ENCODE results near the gene ERBB4. TPM values are rescaled to one million over a fixed set of nuclear protein-coding genes. Genes with fewer than 3 reads are reported as not detected.

Gene ERBB4
- total RNA-seq, 3 donors from 2014 or later = 1.6 to 53.1 (median 18.4) TPM

DNA sequence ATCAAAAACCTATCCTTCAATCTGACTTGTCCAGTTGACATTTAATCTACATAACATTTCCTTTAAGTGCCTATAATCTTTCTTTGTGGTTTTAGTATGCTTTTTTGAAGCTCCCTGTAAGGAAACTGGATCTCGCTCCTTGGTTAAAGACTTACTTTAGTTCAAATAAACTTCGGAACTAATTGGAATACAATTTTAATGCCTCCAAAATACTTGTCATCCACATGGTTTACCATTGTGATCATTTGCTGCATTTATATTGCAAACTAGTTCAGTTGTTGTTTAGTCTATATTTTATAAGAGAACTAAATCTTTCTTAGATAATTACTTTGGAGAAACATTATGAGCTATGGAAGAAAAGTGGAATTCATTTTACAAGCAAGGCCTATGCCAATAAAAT is 496.0 kb downstream of the ERBB4 start:
- TF ChIP-seq POLR2A (IDR thresholded peaks at IDR 0.05) (no peak), POLR2AphosphoS5 (IDR thresholded peaks at IDR 0.05) (no peak)
- TF ChIP-seq, protein P1, sequence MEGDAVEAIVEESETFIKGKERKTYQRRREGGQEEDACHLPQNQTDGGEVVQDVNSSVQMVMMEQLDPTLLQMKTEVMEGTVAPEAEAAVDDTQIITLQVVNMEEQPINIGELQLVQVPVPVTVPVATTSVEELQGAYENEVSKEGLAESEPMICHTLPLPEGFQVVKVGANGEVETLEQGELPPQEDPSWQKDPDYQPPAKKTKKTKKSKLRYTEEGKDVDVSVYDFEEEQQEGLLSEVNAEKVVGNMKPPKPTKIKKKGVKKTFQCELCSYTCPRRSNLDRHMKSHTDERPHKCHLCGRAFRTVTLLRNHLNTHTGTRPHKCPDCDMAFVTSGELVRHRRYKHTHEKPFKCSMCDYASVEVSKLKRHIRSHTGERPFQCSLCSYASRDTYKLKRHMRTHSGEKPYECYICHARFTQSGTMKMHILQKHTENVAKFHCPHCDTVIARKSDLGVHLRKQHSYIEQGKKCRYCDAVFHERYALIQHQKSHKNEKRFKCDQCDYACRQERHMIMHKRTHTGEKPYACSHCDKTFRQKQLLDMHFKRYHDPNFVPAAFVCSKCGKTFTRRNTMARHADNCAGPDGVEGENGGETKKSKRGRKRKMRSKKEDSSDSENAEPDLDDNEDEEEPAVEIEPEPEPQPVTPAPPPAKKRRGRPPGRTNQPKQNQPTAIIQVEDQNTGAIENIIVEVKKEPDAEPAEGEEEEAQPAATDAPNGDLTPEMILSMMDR (IDR thresholded peaks at IDR 0.05) = no peak
- intact Hi-C loops (cut with DNase I; ENCODE audit: low total_unique reads) = no loop called here
- H3K4me1 ChIP-seq = no peaks in the 10 kb centered on the region
- DNase-seq (ENCODE audit: low spot score in 2 of 2) = no peak
- H3K4me3 ChIP-seq = no peak overlapping the region
- no peaks in the 10 kb centered on the region for H3K36me3 ChIP-seq
- no peak overlapping the region for H3K27ac ChIP-seq
- H3K9me3 ChIP-seq = no peaks in the 10 kb centered on the region
- H3K27me3 ChIP-seq = no peaks in the 10 kb centered on the region

DNA sequence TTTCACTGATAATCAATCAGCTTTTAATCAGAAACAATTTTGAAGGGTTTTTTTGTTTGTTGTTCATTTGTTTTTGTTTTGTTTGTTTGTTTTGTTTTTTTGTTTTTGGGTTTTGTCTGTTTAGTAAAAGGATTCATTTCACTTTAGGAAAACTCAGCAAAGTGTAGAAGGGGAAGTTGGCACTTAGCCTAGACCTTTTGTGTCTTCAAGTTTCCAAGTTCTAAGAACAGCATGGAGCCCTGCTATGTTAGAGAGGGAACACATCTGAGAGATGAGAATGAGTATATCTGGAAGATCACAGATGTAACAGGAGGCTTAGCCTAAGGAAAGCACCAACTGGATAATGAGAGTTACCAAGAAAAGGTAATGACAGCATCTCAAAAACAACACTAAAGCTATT is 501.5 kb downstream of the ERBB4 start:
- H3K27me3 ChIP-seq = no peaks in the 10 kb centered on the region
- DNase-seq (ENCODE audit: low spot score in 2 of 2) = no peak
- intact Hi-C loops (cut with DNase I; ENCODE audit: low total_unique reads) = no loop called here
- no peak overlapping the region for H3K27ac ChIP-seq
- H3K36me3 ChIP-seq = no peaks in the 10 kb centered on the region
- H3K4me1 ChIP-seq = no peaks in the 10 kb centered on the region
- H3K4me3 ChIP-seq = no peak overlapping the region
- TF ChIP-seq, protein P1 (IDR thresholded peaks at IDR 0.05) = no peak
- TF ChIP-seq POLR2AphosphoS5 (IDR thresholded peaks at IDR 0.05) = no peak
- TF ChIP-seq POLR2A (IDR thresholded peaks at IDR 0.05) = no peak
- H3K9me3 ChIP-seq = no peaks in the 10 kb centered on the region

DNA sequence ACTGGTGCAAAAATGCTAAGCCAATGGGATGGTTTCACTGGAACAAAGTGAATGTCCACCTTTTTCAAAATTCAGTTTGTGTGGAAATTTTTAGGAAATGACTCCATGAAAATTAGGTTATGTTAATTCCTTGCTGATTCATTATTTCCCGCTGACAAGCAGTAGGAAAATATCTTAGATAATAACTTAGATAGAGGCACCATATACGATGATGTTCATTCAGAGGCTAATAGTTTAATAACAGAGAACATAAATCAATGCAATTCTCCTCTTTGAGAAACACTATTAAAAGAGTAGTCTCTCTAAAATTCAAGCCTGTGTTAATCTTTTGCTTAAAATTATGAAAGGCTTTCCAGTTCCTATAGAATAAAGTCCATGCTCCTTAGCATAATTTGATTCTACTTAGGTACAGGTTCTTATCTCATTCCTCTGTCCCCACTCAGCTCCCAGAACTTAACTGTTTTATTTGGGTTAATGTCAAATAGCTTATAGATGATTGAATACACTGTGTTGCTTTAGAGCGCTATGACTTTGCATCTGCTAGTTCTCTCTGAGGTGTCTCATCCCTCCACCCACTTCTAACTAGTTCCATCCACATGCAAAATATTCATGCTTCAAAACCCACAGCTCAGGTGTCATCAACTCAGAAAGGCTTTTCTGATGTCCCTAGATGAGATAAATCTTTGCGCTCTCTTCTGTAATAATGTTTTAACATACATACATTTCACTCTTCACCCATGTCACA is 503.6 kb downstream of the ERBB4 start:
- Histone ChIP-seq H3K27me3 (no peaks in the 10 kb centered on the region), H3K4me1 (no peaks in the 10 kb centered on the region), H3K4me3 (no peak overlapping the region), H3K9me3 (no peaks in the 10 kb centered on the region), H3K36me3 (no peaks in the 10 kb centered on the region), H3K27ac (no peak overlapping the region)
- no peak for DNase-seq (ENCODE audit: low spot score in 2 of 2)
- intact Hi-C loops (cut with DNase I; ENCODE audit: low total_unique reads) = no loop called here
- TF ChIP-seq POLR2AphosphoS5 (IDR thresholded peaks at IDR 0.05) (no peak), POLR2A (IDR thresholded peaks at IDR 0.05) (no peak)
- TF ChIP-seq, protein P1 (IDR thresholded peaks at IDR 0.05) = no peak

DNA sequence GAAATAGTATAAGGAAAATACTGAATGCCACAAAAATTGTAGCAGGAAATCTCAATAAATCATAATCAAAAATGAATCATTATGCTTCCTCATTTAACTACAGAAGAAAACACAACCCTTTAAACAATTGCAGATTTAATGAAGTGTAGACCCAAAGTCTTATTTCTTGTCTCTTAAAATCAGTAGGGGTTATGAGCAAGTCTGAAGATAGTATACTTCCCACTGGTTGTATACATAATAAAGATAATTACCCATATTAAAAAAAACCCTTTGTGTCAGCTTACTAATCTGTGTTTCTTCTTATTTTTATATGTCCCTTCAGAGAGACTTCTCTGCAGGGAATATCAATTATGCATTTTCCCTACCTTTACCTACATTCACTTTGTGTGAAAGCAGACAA is 504.7 kb downstream of the ERBB4 start:
- intact Hi-C loops (cut with DNase I; ENCODE audit: low total_unique reads) = no loop called here

More for the DNA sequence above, 504.7 kb downstream of the ERBB4 start:
- no peaks in the 10 kb centered on the region for H3K9me3 ChIP-seq
- H3K27me3 ChIP-seq = no peaks in the 10 kb centered on the region
- no peak overlapping the region for H3K4me3 ChIP-seq
- H3K36me3 ChIP-seq = no peaks in the 10 kb centered on the region
- DNase-seq (ENCODE audit: low spot score in 2 of 2) = no peak
- TF ChIP-seq POLR2AphosphoS5 (IDR thresholded peaks at IDR 0.05) (no peak), POLR2A (IDR thresholded peaks at IDR 0.05) (no peak)
- TF ChIP-seq, protein P1 (IDR thresholded peaks at IDR 0.05) = no peak
- H3K4me1 ChIP-seq = no peaks in the 10 kb centered on the region
- H3K27ac ChIP-seq = no peak overlapping the region

Data from breast epithelium (tissue), 4 donors.